SK-N-SH (cell line): ENCODE results near the gene OCSTAMP.
A peak's percentile ranks its signal among the peaks of the same experiment; 100 is the strongest.

ENCODE experiments used
- CTCF ChIP-seq: fragments of 200-600 bp; sonication (generic); IDR thresholded peaks from 2 replicates; pipeline ENCODE4 v1.6.1; 2017; ENCODE audit warnings: antibody characterized with exemption, mild to moderate bottlenecking, moderate library complexity
- EP300 ChIP-seq, 2 experiments: IDR thresholded peaks; 2 replicates each; pipeline versions ENCODE4 v1.4.0 to v1.6.1; 2012; ENCODE audit warnings: borderline replicate concordance in 1 of 2, low read depth in 1 of 2, low read length in 1 of 2
- EZH2phosphoT487 ChIP-seq: fragments of 200-600 bp; sonication (generic); IDR thresholded peaks from 2 replicates; pipeline ENCODE4 v1.6.1; 2017; ENCODE audit warnings: low read depth, mixed run types, mild to moderate bottlenecking, antibody characterized with exemption, moderate library complexity, borderline replicate concordance
- FOXJ3 ChIP-seq: sonication (generic); formaldehyde crosslinking; IDR thresholded peaks from 2 replicates; pipeline ENCODE4 v1.5.1; 2020; ENCODE audit warnings: mild to moderate bottlenecking, missing genetic modification reagents
- FOXM1 ChIP-seq: IDR thresholded peaks from 2 replicates; pipeline ENCODE4 v1.4.0; 2012; ENCODE audit warnings: low read depth, mild to moderate bottlenecking
- MAX ChIP-seq: IDR thresholded peaks from 2 replicates; pipeline ENCODE4 v1.4.0; 2012; ENCODE audit warnings: low read depth
- RAD21 ChIP-seq: IDR thresholded peaks from 2 replicates; pipeline ENCODE4 v1.6.1; 2012; ENCODE audit warnings: mild to moderate bottlenecking, low read length
- RXRA ChIP-seq: IDR thresholded peaks from 2 replicates; pipeline ENCODE4 v1.4.0; 2012; ENCODE audit warnings: low read depth, mild to moderate bottlenecking, borderline replicate concordance
- TF ChIP-seq, protein P1 (sequence below): fragments of 150-350 bp; IDR thresholded peaks from 2 replicates; pipeline ENCODE4 v1.6.1; 2017; ENCODE audit warnings: antibody characterized with exemption, low read length, low read depth, borderline replicate concordance
- TF ChIP-seq, protein P2 (sequence below): IDR thresholded peaks from 2 replicates; pipeline ENCODE4 v1.6.1; 2012; ENCODE audit warnings: mild to moderate bottlenecking, low read depth, low read length, moderate library complexity

GRCh38 chr20:46512943-46513844 lies 37.3 kb downstream of the OCSTAMP start, which contains the start of gene ZNF334:
- TF ChIP-seq CTCF = no peak
- no peak for TF ChIP-seq RAD21
- TF ChIP-seq, protein P1, sequence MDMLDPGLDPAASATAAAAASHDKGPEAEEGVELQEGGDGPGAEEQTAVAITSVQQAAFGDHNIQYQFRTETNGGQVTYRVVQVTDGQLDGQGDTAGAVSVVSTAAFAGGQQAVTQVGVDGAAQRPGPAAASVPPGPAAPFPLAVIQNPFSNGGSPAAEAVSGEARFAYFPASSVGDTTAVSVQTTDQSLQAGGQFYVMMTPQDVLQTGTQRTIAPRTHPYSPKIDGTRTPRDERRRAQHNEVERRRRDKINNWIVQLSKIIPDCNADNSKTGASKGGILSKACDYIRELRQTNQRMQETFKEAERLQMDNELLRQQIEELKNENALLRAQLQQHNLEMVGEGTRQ = no peak
- TF ChIP-seq FOXM1 = no peak
- no peak for TF ChIP-seq EZH2phosphoT487
- no peak for TF ChIP-seq RXRA
- 0 out of 2 replicates have a peak, but pooled peaks have one; percentile 41 for TF ChIP-seq MAX
- TF ChIP-seq FOXJ3 (CRISPR knock-in tag) = no peak
- TF ChIP-seq EP300 (IDR thresholded peaks at IDR 0.05; ENCODE audit: borderline replicate concordance in 1 of 2, low read depth in 1 of 2, low read length in 1 of 2) = no peak
- TF ChIP-seq, protein P2, sequence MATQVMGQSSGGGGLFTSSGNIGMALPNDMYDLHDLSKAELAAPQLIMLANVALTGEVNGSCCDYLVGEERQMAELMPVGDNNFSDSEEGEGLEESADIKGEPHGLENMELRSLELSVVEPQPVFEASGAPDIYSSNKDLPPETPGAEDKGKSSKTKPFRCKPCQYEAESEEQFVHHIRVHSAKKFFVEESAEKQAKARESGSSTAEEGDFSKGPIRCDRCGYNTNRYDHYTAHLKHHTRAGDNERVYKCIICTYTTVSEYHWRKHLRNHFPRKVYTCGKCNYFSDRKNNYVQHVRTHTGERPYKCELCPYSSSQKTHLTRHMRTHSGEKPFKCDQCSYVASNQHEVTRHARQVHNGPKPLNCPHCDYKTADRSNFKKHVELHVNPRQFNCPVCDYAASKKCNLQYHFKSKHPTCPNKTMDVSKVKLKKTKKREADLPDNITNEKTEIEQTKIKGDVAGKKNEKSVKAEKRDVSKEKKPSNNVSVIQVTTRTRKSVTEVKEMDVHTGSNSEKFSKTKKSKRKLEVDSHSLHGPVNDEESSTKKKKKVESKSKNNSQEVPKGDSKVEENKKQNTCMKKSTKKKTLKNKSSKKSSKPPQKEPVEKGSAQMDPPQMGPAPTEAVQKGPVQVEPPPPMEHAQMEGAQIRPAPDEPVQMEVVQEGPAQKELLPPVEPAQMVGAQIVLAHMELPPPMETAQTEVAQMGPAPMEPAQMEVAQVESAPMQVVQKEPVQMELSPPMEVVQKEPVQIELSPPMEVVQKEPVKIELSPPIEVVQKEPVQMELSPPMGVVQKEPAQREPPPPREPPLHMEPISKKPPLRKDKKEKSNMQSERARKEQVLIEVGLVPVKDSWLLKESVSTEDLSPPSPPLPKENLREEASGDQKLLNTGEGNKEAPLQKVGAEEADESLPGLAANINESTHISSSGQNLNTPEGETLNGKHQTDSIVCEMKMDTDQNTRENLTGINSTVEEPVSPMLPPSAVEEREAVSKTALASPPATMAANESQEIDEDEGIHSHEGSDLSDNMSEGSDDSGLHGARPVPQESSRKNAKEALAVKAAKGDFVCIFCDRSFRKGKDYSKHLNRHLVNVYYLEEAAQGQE = no peak
